Adrenal gland (tissue), 12 donors: Measurements from ENCODE around the gene AFAP1. TPM values are rescaled to one million over a fixed set of nuclear protein-coding genes. Genes with fewer than 3 reads are reported as not detected.

ENCODE experiments used
- DNase-seq, 7 donors: peaks; one replicate each; pipeline ENCODE4 v3.0.0-alpha.2; 2019 to 2020
- H3K27ac ChIP-seq, 5 donors: fragments of 200-600 bp; sonication (generic) in 4 of 5; 1 replicate in 3 of 5; 2 replicates in 2 of 5; pipeline versions ENCODE4 v1.5.1 to v1.8.0; 2016 to 2020; ENCODE audit warnings: mild to moderate bottlenecking in 1 of 5
- H3K27me3 ChIP-seq: fragments of 200-600 bp; 2 replicates; pipeline ENCODE4 v1.8.0; 2021
- H3K36me3 ChIP-seq, 2 donors: fragments of 200-600 bp; replicated peaks in 1 of 2; 1 replicate in 1 of 2; 2 replicates in 1 of 2; pipeline versions ENCODE4 v1.5.1 to v1.8.0; 2018 to 2022
- H3K4me1 ChIP-seq, 2 donors: fragments of 200-600 bp; replicated peaks in 1 of 2; 1 replicate in 1 of 2; 2 replicates in 1 of 2; pipeline versions ENCODE4 v1.5.1 to v1.8.0; 2018 to 2021
- H3K4me3 ChIP-seq, 4 donors: fragments of 200-600 bp; sonication (generic) in 3 of 4; one replicate each; pipeline ENCODE4 v1.5.1; 2016 to 2018
- H3K9me3 ChIP-seq, 3 donors: fragments of 200-600 bp; sonication (generic) in 1 of 3; replicated peaks in 1 of 3; 1 replicate in 2 of 3; 2 replicates in 1 of 3; pipeline versions ENCODE4 v1.5.1 to v1.8.0; 2016 to 2021
- CTCF ChIP-seq, 6 experiments: fragments of 450-650 bp in 4 of 6; fragments of 200-600 bp in 2 of 6; sonication (generic) in 1 of 6; IDR thresholded peaks; 1 replicate in 5 of 6; 2 replicates in 1 of 6; pipeline versions ENCODE4 v1.5.1 to v1.8.0; 2016 to 2021; ENCODE audit warnings: antibody characterized with exemption in 6 of 6, mild to moderate bottlenecking in 2 of 6, moderate library complexity in 1 of 6
- POLR2A ChIP-seq, 2 donors: fragments of 450-650 bp; IDR thresholded peaks; one replicate each; pipeline ENCODE4 v1.6.1; 2017; ENCODE audit warnings: antibody characterized with exemption in 2 of 2, mild to moderate bottlenecking in 2 of 2, moderate library complexity in 1 of 2
- WGBS, 4 donors: extraction: QIAGEN DNeasy Blood & Tissue Kit in 2 of 4; methylation state at CpG; one replicate each; pipeline versions ENCODE4 v1.1.5 to v1.1.7; 2013 to 2017; 5-methylcytosine and 5-hydroxymethylcytosine counted together
- intact Hi-C, 2 donors: fragments of 100-400 bp; cut with DNase I; formaldehyde crosslinking; loops; one replicate each; pipeline versions ENCODE4 v1.14.1 to v1.15.0; 2022 to 2023
- polyA plus RNA-seq, 3 donors: library from polyadenylated mRNA; stranded (reverse); fragments of 200-250 nt in 2 of 3; fragments of 350-450 nt in 1 of 3; fragmentation: Illumina TruSeq in 1 of 3; extraction: RNeasy Lipid Tissue Mini Kit (QIAGEN cat#74804) in 1 of 3; gene quantifications; one replicate each; pipeline ENCODE4 v1.2.3, GENCODE V29; 2013 to 2014
- total RNA-seq, 9 donors: library from RNA; depleted of rRNA in 4 of 9; stranded (reverse); fragments of >200 nt in 4 of 9; fragments of 120-200 nt in 1 of 9; fragmentation: NEBNext Ultra II Directional in 1 of 9; extraction: Animal tissue kit (Norgen Biotek cat#: 25700) in 1 of 9; gene quantifications; one replicate each; pipeline versions ENCODE4 v1.1.0 to v1.2.4, GENCODE V29; 2013 to 2023
- donor health status: healthy with polysubstance abuse.
- donor health status: Bipolar disorder and iron deficiency.
- donor health status: DM: yes; HTN: yes; CAD: no.
- donor health status: DM: no; HTN: no; CAD: no.
- donor health status: DM: no; HTN: no; CAD: no.
- donor health status: DM: yes; HTN: yes; CAD: no.

The AFAP1 gene
- total and polyA plus RNA-seq, 12 donors, result 3.3 to 16.1 (median 9.8) TPM

- TF ChIP-seq POLR2A (IDR thresholded peaks at IDR 0.05) (no peak), CTCF (IDR thresholded peaks at IDR 0.05) (no peak)
- H3K36me3 ChIP-seq, result peaks cover 0 to 12% of the 10 kb centered on the region in 2 donors
Measured at GRCh38 chr4:7815562-7815961, 124.1 kb downstream of the AFAP1 start.

DNA sequence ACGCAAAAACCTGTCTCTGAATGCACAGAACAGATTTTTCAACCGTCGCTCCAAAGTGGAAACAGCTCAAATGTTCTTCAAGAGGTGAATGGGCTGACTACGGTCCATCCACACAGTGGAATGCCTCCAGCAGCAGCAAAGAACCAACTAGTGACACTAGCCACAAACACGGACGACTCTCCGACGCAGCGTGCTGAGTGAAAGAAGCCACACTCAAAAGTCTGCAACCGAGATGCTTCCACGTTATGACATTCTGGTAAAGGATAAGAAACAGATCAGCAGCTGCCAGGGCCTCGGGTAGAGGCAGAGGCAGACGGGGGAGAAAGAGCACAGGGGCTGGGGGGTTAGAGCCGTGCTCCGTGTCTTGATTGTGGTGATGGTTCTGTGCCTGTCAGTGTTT, 125.2 kb downstream of the AFAP1 start:
- peaks cover 0 to 22% of the 10 kb centered on the region in 2 donors for H3K4me1 ChIP-seq
- DNase-seq, result peak in 1 of 7 donors; percentile 48
- H3K9me3 ChIP-seq, result no peaks in the 10 kb centered on the region
- H3K27me3 ChIP-seq, result no peaks in the 10 kb centered on the region
- 94 to 95% (median 94%) methylated on average over 15 of the region's 15 CpGs for WGBS, 4 donors
- no peak overlapping the region for H3K27ac ChIP-seq
- no peak overlapping the region for H3K4me3 ChIP-seq
- intact Hi-C loops, result no loop called here
- TF ChIP-seq CTCF (IDR thresholded peaks at IDR 0.05) (no peak), POLR2A (IDR thresholded peaks at IDR 0.05) (no peak)
- H3K36me3 ChIP-seq, result peaks cover 0 to 12% of the 10 kb centered on the region in 2 donors

More at GRCh38 chr4:7815562-7815961, 124.1 kb downstream of the AFAP1 start:
- whole genome bisulfite sequencing, 4 donors, result 63 to 78% (median 72%) methylated on average over 6 of the region's 6 CpGs
- intact Hi-C loops, result no loop called here
- DNase-seq, result peak in 6 of 7 donors; percentile 46 to 70 (median 58)
- Histone ChIP-seq H3K4me3 (no peak overlapping the region), H3K9me3 (no peaks in the 10 kb centered on the region), H3K27ac (no peak overlapping the region), H3K27me3 (no peaks in the 10 kb centered on the region), H3K4me1 (peaks cover 0 to 22% of the 10 kb centered on the region in 2 donors)

- 41 to 67% (median 62%) methylated on average over 3 of the region's 3 CpGs for WGBS, 4 donors
- H3K27ac ChIP-seq, result peak overlapping the region in 1 of 5 donors; percentile 53
Measured at GRCh38 chr4:7813674-7814073, 126.0 kb downstream of the AFAP1 start.

DNA sequence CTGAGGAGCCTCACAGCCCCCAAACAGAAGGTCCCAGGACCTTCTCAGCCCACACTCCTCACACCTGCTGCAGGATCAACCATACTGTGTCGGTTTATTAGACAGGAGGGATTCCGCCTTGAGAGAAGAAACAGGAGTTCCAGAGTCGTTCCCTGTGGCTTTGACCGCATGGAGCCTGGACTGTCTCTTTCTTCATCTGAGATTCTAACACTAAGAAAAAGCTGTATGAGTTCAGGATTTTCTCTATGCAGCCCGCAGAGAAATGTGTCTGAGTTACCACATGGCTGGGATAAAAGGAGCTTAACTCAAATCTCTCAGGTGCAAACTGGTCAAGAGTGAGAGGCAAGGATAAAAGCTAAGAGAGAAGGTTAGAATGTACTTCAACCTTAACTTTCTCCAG, 126.7 kb downstream of the AFAP1 start:
- H3K27ac ChIP-seq, result peak overlapping the region in 1 of 5 donors; percentile 80
- peaks cover 0 to 9% of the 10 kb centered on the region in 2 donors for H3K4me1 ChIP-seq
- no peak for DNase-seq
- H3K36me3 ChIP-seq, result peaks cover 0 to 12% of the 10 kb centered on the region in 2 donors
- no peaks in the 10 kb centered on the region for H3K9me3 ChIP-seq
- no peak overlapping the region for H3K4me3 ChIP-seq
- no peaks in the 10 kb centered on the region for H3K27me3 ChIP-seq
- 85 to 93% (median 91%) methylated on average over 5 of the region's 5 CpGs for WGBS, 4 donors
- TF ChIP-seq CTCF (IDR thresholded peaks at IDR 0.05), result no peak
- no peak for TF ChIP-seq POLR2A (IDR thresholded peaks at IDR 0.05)
- intact Hi-C loops, result no loop called here

More at GRCh38 chr4:7813674-7814073, 126.0 kb downstream of the AFAP1 start:
- Histone ChIP-seq H3K27me3 (no peaks in the 10 kb centered on the region), H3K4me1 (peaks cover 0 to 17% of the 10 kb centered on the region in 2 donors), H3K4me3 (no peak overlapping the region), H3K36me3 (peaks cover 0 to 12% of the 10 kb centered on the region in 2 donors), H3K9me3 (no peaks in the 10 kb centered on the region)
- no peak for TF ChIP-seq CTCF (IDR thresholded peaks at IDR 0.05)
- TF ChIP-seq POLR2A (IDR thresholded peaks at IDR 0.05), result no peak
- DNase-seq, result peak in 5 of 7 donors; percentile 46 to 67 (median 66)
- intact Hi-C loops, result no loop called here
